Stimulated activated CD4-positive, alpha-beta T cell treated with anti-CD3 and anti-CD28 coated beads, TNF-alpha, amount 100 ng/mL, for 4 hours (primary cell): ENCODE results near the gene EOMES.

Experiments
- DNase-seq, 3 experiments: peaks; one replicate each; pipeline ENCODE4 v3.0.0-alpha.2; 2020; ENCODE audit warnings: low read depth in 3 of 3

EOMES gene

DNA sequence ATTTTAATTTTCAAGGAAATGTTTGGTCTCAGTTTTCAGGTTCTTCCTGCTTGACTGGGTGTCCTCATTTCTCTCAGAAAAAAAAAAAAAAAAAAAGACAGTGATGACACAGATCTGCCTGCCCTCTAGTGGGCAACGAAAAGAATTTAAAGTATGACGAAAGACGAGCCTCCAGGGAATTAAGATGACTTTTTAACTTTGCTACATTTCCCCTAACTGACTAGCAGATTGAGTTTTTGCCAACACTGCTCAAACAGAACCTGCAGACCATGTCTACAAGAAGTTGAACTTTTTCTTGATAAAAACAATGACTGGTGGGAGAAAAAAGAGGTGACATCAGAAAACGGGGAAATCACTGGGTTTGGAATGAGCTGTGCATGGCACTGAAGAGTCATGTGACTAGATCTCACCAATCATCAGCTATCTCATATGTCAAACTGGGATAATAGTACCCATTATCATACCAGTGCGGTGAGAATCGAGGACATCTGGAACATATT is 40.8 kb downstream of the EOMES start:
- DNase-seq = no peak

DNA sequence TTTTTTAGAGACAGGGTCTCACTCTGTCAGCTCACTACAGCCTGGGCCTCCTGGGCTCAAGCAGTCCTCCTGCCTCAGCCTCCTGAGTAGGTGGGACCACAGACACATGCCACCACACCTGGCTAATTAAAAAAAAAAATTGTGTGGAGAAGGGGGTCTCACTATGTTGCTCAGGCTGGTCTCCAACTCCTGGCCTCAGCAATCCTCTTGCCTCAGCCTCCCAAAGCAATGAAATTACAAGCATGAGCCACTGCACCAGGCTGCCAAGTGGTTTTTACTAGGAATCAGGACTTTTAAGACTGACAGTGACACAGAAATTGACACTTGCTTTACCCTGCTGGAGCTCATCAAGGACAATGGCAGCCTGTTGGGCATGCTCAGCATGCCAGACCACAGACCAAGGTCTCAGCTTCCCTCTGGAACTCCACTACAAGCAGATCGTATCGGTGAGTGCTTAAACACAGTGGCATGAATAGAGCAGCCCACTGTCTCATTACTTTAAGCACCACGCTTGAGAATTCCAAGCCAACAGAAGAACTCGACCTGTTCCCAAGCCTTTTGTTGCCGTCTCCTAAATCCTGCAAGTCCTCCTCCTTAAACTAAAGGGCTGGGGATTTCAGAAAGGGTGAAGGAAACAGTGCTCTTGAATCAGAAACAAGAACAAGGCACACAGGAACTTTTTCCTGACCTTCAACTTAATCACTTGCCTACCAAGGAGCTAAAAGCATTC is 41.4 kb downstream of the EOMES start:
- no peak for DNase-seq

GRCh38 chr3:27679691-27680090 is 42.4 kb downstream of the EOMES start:
- DNase-seq = no peak

GRCh38 chr3:27678234-27678633 is 43.9 kb downstream of the EOMES start:
- DNase-seq = no peak

DNA sequence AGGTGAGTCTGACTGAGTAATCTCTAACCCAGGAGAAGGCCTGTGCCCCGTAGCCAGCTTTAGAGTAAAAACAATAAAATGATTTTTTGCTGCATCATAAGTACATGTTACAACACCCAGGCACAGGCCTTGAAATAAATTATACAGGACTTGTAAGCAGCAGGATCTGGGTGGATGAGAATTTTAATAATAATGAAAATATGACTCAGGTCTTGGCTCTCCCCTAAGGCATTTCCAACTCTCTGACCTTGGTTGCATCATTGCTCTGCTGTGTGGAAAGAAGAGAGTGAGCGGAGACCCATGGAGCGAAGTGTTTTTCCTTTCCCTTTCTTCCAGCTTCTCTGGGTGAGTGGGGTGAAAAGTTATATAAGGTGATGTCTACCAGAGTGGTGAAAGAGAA is 44.6 kb downstream of the EOMES start:
- no peak for DNase-seq

DNA sequence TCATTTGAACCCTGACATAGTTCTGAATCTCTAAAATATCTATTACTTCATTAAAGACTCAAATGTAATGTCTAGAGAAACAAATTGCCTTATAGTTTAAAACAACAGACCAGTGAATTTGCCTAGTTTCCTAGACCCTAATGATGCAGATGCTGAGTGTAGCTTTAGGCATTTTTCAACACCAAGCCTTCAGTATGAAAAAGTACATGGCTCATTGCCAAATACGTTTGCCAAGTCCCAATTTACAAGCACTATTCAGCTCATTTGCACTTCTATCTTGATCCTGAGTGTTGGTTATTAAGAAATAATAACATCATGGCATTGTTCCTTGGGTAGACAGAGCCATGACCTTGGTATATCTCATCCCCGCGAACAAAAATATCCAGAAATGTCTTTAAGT is 46.8 kb downstream of the EOMES start:
- DNase-seq = no peak

DNA sequence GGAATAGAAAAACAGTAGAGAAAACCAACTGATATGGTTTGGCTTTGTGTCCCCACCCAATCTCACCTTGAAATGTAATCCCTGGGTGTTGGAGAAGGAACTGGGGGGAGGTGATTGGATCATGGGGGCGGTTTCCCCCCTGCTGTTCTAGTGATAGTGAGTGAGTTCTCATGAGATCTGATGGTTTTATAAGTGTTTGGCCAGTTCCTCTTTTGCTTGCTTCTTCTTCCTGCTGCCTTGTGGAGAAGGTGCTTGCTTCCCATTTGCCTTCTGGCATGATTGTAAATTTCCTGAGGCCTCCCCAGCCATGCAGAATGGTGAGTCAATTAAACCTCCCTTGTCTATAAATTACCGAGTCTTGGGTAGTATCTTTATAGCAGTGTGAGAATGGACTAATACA is 48.4 kb downstream of the EOMES start:
- DNase-seq = no peak

DNA sequence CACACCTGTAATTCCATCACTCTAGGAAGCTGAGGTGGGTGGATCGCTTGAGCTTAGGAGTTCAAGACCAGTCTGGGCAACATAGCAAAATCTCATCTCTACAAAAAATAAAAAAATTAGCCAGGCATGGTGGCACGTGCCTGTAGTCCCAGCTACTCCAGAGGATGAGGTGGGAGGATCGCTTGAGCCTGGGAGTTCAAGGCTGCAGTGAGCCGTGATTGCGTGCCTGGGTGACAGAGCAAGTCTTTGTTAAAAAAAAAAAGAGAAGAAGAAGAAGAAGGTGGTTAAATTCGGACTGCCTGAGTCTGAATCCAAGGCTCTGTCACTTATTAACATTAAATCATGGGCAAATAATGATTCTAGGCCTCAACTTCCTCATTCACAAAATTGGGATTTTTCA is 51.0 kb downstream of the EOMES start:
- no peak for DNase-seq

DNA sequence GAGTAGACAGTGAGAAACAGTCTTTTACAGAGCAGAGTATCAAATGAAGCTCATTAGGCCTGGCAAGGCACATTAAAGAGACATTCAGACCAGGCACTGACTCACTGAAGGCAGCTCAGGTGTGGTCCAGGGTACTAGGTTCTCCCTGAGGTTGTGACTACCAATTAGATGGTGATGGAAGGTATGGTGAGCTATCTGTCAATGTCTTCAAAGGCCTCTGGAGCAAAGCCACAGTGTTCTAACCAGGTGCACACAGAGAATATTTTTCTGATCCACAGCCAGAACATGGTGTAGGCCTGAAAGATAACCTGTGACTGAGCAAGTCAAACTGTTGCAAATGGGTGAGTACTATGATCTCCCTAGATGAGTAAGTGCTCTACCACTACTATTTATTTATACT is 51.5 kb downstream of the EOMES start:
- no peak for DNase-seq

DNA sequence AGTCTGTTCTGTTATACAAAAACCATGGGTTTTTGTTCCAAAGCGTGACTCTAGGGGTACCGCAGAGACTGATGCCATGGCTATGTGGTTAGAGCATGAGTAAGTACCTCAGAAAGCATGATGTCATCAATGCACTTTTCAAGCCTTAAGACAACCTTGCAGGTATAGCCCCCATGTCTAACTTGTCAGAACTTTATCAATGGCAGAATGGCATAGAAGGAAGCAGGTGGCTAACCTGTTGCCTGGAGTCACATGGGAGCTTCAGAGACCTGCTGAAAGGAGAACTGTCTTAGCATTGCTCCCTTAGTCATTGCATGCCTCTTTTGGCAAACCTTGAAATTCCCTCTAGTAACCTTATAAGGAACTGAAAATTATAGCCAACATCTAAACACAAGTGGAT is 52.5 kb downstream of the EOMES start:
- no peak for DNase-seq

DNA sequence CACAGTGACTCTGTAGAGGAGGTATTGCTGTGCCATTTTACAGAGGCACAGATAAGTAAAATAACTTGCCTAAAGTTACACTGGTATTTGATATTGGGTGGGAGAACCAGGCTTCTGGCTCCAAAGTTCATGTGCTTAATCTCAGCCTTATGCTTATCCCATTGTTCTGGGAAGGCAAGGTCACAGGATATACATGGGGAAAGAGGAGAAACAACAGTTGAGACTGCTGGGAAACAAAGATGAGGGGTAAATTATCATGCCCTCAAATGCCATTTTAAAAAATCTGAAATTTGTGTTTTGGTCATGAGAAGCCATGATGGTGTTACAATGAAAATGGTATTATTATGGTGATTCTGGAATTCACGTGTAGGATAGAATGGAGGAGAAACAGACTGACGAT is 54.4 kb downstream of the EOMES start:
- no peak for DNase-seq

- DNase-seq = no peak
Measured at GRCh38 chr3:27666708-27667107, 55.4 kb downstream of the EOMES start.

DNA sequence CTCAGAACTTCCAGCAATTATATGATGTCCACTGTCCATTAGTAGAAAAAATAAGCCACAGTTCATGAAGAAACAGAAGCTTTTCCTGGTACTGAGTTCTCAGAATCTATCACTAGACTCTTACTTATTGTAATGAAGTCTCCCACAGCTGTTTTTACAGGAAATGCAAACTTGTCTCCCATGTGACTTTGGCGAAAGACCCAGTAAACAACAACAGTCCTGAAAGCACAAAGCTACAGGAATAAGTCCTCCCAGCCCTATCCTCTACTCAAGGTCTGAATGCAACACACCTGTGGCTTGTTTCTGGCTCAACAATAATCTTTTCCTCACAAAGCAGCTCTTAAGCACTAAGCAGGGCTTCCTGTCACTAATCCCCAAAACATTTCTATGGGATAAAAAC is 55.9 kb downstream of the EOMES start:
- no peak for DNase-seq
